Liver (tissue), 9 donors: ENCODE data around the gene FARS2. TPM values are rescaled to one million over a fixed set of nuclear protein-coding genes. Genes with fewer than 3 reads are reported as not detected.

ENCODE experiments used
- DNase-seq: peaks from one replicate; pipeline ENCODE4 v3.0.0-alpha.2; 2017; ENCODE audit warnings: low spot score
- H3K27ac ChIP-seq, 2 donors: one replicate each; pipeline ENCODE4 v1.7.0; 2013; ENCODE audit warnings: inconsistent platforms in 2 of 2, low read length in 2 of 2, control low read depth in 1 of 2, low read depth in 1 of 2, mild to moderate bottlenecking in 1 of 2
- H3K27me3 ChIP-seq, 4 donors: one replicate each; pipeline versions ENCODE4 v1.6.1 to v1.7.0; 2013; ENCODE audit warnings: low read length in 3 of 4, inconsistent platforms in 1 of 4, mild to moderate bottlenecking in 1 of 4, moderate library complexity in 1 of 4; ENCODE audit not compliant: control insufficient read depth in 4 of 4, insufficient read depth in 4 of 4
- H3K36me3 ChIP-seq, 4 donors: one replicate each; pipeline versions ENCODE4 v1.6.1 to v1.7.0; 2013; ENCODE audit warnings: low read length in 3 of 4, mild to moderate bottlenecking in 3 of 4, low read depth in 1 of 4, moderate library complexity in 1 of 4; ENCODE audit not compliant: control insufficient read depth in 4 of 4, insufficient read depth in 3 of 4
- H3K4me1 ChIP-seq, 4 donors: one replicate each; pipeline versions ENCODE4 v1.6.1 to v1.7.0; 2013; ENCODE audit warnings: low read length in 3 of 4, mild to moderate bottlenecking in 3 of 4, moderate library complexity in 1 of 4; ENCODE audit not compliant: control insufficient read depth in 4 of 4, insufficient read depth in 4 of 4
- H3K4me3 ChIP-seq, 3 donors: one replicate each; pipeline versions ENCODE4 v1.6.1 to v1.7.0; 2013; ENCODE audit warnings: low read length in 3 of 3, control low read depth in 1 of 3, low read depth in 1 of 3, mild to moderate bottlenecking in 1 of 3
- H3K9ac ChIP-seq, 2 donors: one replicate each; pipeline ENCODE4 v1.7.0; 2013; ENCODE audit warnings: low read length in 2 of 2, mild to moderate bottlenecking in 2 of 2, moderate library complexity in 2 of 2, control low read depth in 1 of 2, low read depth in 1 of 2
- H3K9me3 ChIP-seq, 4 donors: one replicate each; pipeline versions ENCODE4 v1.6.1 to v1.7.0; 2013; ENCODE audit warnings: low read length in 3 of 4; ENCODE audit not compliant: control insufficient read depth in 4 of 4
- CTCF ChIP-seq: fragments of 150-350 bp; IDR thresholded peaks from 2 replicates; pipeline ENCODE4 v1.5.1; 2017; ENCODE audit warnings: improper control_type of control experiment, low read depth, low read length; ENCODE audit not compliant: missing input control
- EGR1 ChIP-seq, 2 donors: IDR thresholded peaks; 2 replicates each; pipeline ENCODE4 v1.6.1; 2016 to 2018; ENCODE audit warnings: antibody characterized with exemption in 2 of 2, low read depth in 2 of 2
- HNF4A ChIP-seq, 2 donors: conservative IDR thresholded peaks; 2 replicates each; pipeline ENCODE4 v1.6.1; 2016; ENCODE audit warnings: antibody characterized with exemption in 2 of 2, mild to moderate bottlenecking in 2 of 2
- HNF4G ChIP-seq: IDR thresholded peaks from 2 replicates; pipeline ENCODE4 v1.6.1; 2016; ENCODE audit warnings: antibody characterized with exemption
- JUND ChIP-seq, 2 donors: IDR thresholded peaks; 2 replicates each; pipeline ENCODE4 v1.6.1; 2016; ENCODE audit warnings: antibody characterized with exemption in 2 of 2
- RAD21 ChIP-seq, 2 donors: IDR thresholded peaks; 2 replicates each; pipeline ENCODE4 v1.6.1; 2016; ENCODE audit warnings: antibody characterized with exemption in 2 of 2, mild to moderate bottlenecking in 2 of 2
- SP1 ChIP-seq: IDR thresholded peaks from 2 replicates; pipeline ENCODE4 v1.6.1; 2018; ENCODE audit warnings: antibody characterized with exemption, mild to moderate bottlenecking
- YY1 ChIP-seq: IDR thresholded peaks from 2 replicates; pipeline ENCODE4 v1.6.1; 2016; ENCODE audit warnings: antibody characterized with exemption, mild to moderate bottlenecking
- WGBS: extraction: QIAGEN DNeasy Blood & Tissue Kit; methylation state at CpG from one replicate; pipeline ENCODE4 v1.1.7; 2013; 5-methylcytosine and 5-hydroxymethylcytosine counted together
- polyA plus RNA-seq, 2 donors: library from polyadenylated mRNA; stranded (reverse) in 1 of 2; unstranded in 1 of 2; fragments of 200-250 nt in 1 of 2; fragments of >200 nt in 1 of 2; fragmentation: Nextera tagmentation in 1 of 2; extraction: Ambion mirVana in 1 of 2; gene quantifications; one replicate each; pipeline versions ENCODE4 v1.2.1 to v1.2.3, GENCODE V29; 2013 to 2015
- total RNA-seq, 2 donors: library from RNA; depleted of rRNA; stranded (reverse); fragments of >200 nt; gene quantifications; one replicate each; pipeline ENCODE4 v1.2.3, GENCODE V29; 2014
- TF ChIP-seq, protein P1 (sequence below): IDR thresholded peaks from 2 replicates; pipeline ENCODE4 v1.6.1; 2016; ENCODE audit warnings: antibody characterized with exemption, mild to moderate bottlenecking
- TF ChIP-seq, protein P2 (sequence below): IDR thresholded peaks from 2 replicates; pipeline ENCODE4 v1.6.1; 2016; ENCODE audit warnings: antibody characterized with exemption
- TF ChIP-seq, protein P3 (sequence below): IDR thresholded peaks from 2 replicates; pipeline ENCODE4 v1.6.1; 2016; ENCODE audit warnings: antibody characterized with exemption
- donor health status: healthy.
- donor health status: healthy.
- donor health status: healthy.
- donor health status: healthy.
- donor health status: healthy.

FARS2 gene
- total and polyA plus RNA-seq, 4 donors = 7.8 to 25.9 (median 11.2) TPM

- peaks cover 0 to 4% (median 1%) of the 10 kb centered on the region in 4 donors for H3K4me1 ChIP-seq
- H3K36me3 ChIP-seq = peaks cover 0 to 1% (median 0%) of the 10 kb centered on the region in 4 donors
These were observed 201.5 kb downstream of the FARS2 start for GRCh38 chr6:5462856-5463255.

GRCh38 chr6:5463690-5464089 lies 202.4 kb downstream of the FARS2 start:
- no peak for DNase-seq
- no peak overlapping the region for H3K4me3 ChIP-seq
- no peak overlapping the region for H3K9ac ChIP-seq
- no peak for TF ChIP-seq RAD21 (IDR thresholded peaks at IDR 0.05)
- no peak for TF ChIP-seq CTCF
- no peak for TF ChIP-seq HNF4A (conservative IDR thresholded peaks at IDR 0.05)
- no peak for TF ChIP-seq JUND (IDR thresholded peaks at IDR 0.05)
- TF ChIP-seq EGR1 (IDR thresholded peaks at IDR 0.05; ENCODE audit: low read depth in 2 of 2) = no peak
- no peak for TF ChIP-seq SP1
- TF ChIP-seq, protein P1, sequence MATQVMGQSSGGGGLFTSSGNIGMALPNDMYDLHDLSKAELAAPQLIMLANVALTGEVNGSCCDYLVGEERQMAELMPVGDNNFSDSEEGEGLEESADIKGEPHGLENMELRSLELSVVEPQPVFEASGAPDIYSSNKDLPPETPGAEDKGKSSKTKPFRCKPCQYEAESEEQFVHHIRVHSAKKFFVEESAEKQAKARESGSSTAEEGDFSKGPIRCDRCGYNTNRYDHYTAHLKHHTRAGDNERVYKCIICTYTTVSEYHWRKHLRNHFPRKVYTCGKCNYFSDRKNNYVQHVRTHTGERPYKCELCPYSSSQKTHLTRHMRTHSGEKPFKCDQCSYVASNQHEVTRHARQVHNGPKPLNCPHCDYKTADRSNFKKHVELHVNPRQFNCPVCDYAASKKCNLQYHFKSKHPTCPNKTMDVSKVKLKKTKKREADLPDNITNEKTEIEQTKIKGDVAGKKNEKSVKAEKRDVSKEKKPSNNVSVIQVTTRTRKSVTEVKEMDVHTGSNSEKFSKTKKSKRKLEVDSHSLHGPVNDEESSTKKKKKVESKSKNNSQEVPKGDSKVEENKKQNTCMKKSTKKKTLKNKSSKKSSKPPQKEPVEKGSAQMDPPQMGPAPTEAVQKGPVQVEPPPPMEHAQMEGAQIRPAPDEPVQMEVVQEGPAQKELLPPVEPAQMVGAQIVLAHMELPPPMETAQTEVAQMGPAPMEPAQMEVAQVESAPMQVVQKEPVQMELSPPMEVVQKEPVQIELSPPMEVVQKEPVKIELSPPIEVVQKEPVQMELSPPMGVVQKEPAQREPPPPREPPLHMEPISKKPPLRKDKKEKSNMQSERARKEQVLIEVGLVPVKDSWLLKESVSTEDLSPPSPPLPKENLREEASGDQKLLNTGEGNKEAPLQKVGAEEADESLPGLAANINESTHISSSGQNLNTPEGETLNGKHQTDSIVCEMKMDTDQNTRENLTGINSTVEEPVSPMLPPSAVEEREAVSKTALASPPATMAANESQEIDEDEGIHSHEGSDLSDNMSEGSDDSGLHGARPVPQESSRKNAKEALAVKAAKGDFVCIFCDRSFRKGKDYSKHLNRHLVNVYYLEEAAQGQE = no peak
- TF ChIP-seq YY1 = no peak
- TF ChIP-seq, protein P2, sequence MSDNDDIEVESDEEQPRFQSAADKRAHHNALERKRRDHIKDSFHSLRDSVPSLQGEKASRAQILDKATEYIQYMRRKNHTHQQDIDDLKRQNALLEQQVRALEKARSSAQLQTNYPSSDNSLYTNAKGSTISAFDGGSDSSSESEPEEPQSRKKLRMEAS = no peak
- no peak for TF ChIP-seq HNF4G
- H3K9me3 ChIP-seq = no peaks in the 10 kb centered on the region
- no peaks in the 10 kb centered on the region for H3K27me3 ChIP-seq
- 96% methylated on average over 3 of the region's 3 CpGs for WGBS
- H3K36me3 ChIP-seq = peaks cover 0 to 1% (median 0%) of the 10 kb centered on the region in 4 donors
- no peak overlapping the region for H3K27ac ChIP-seq
- no peaks in the 10 kb centered on the region for H3K4me1 ChIP-seq

More at GRCh38 chr6:5462856-5463255, 201.5 kb downstream of the FARS2 start:
- Histone ChIP-seq H3K27me3 (no peaks in the 10 kb centered on the region), H3K27ac (no peak overlapping the region), H3K4me3 (no peak overlapping the region), H3K9ac (no peak overlapping the region), H3K9me3 (no peaks in the 10 kb centered on the region)
- WGBS = 97% methylated on average over 6 of the region's 6 CpGs
- no peak for TF ChIP-seq EGR1 (IDR thresholded peaks at IDR 0.05; ENCODE audit: low read depth in 2 of 2)
- TF ChIP-seq CTCF = no peak
- TF ChIP-seq SP1 = no peak
- no peak for TF ChIP-seq HNF4G
- no peak for TF ChIP-seq JUND (IDR thresholded peaks at IDR 0.05)
- TF ChIP-seq, protein P3, sequence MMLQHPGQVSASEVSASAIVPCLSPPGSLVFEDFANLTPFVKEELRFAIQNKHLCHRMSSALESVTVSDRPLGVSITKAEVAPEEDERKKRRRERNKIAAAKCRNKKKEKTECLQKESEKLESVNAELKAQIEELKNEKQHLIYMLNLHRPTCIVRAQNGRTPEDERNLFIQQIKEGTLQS = no peak
- no peak for DNase-seq
